HepG2 (cell line): ENCODE measurements around the gene CAP2. TPM values are rescaled to one million over a fixed set of nuclear protein-coding genes. Genes with fewer than 3 reads are reported as not detected.
A peak's percentile ranks its signal among the peaks of the same experiment; 100 is the strongest.

ENCODE experiments used
- ATAC-seq: fragments of 200-7000 bp; cut with Tn5 transposase; 3 replicates; pipeline ENCODE4 v1.9.1; 2020; ENCODE audit warnings: mild to moderate bottlenecking, moderate library complexity
- BruUV-seq: library from RNA; stranded (reverse); fragments of 400-500 nt; replicated peaks from 2 replicates; lab custom pipeline; 2021; lab: Mats Ljungman, UMichigan
- CTCF ChIA-PET: fragments of 300-600 bp; formaldehyde crosslinking; extraction: SDS; loops from one replicate; lab custom pipeline; 2021; ENCODE audit warnings: low total read pairs, inconsistent platforms, low intra/inter-chr PET ratio; lab: Yijun Ruan, JAX
- POLR2A ChIA-PET: fragments of 350-600 bp; sonication (Branson Sonifier 250); formaldehyde crosslinking; loops from one replicate; lab custom pipeline; 2020; ENCODE audit warnings: antibody characterized with exemption, inconsistent platforms; lab: Yijun Ruan, JAX
- DNase-seq: peaks from one replicate; pipeline ENCODE4 v3.0.0-alpha.2; 2015; ENCODE audit warnings: low spot score
- FAIRE-seq: peaks from 3 replicates; lab custom pipeline; 2011; peaks lifted over from hg19 to GRCh38; lab: Jason Lieb, UNC
- H2AFZ ChIP-seq: one replicate; pipeline ENCODE4 v1.6.1; 2011; ENCODE audit warnings: low read length, inconsistent platforms
- H3K27ac ChIP-seq: fragments of 300-600 bp; 3 replicates; pipeline ENCODE4 v1.8.0; 2011; ENCODE audit warnings: mixed run types, mild to moderate bottlenecking, mixed read lengths, low read length, inconsistent platforms; ENCODE audit not compliant: insufficient read depth; ENCODE audit errors: extremely low read length
- H3K27me3 ChIP-seq, 2 experiments: fragments of 200-600 bp in 1 of 2; 2 replicates in 1 of 2; 3 replicates in 1 of 2; pipeline versions ENCODE4 v1.6.0 to v1.8.0; 2011; ENCODE audit warnings: low read length in 2 of 2, mild to moderate bottlenecking in 2 of 2, moderate library complexity in 2 of 2, inconsistent platforms in 1 of 2; ENCODE audit not compliant: insufficient read depth in 2 of 2, control insufficient read depth in 1 of 2
- H3K36me3 ChIP-seq, 2 experiments: fragments of 200-600 bp in 1 of 2; replicated peaks in 1 of 2; 2 replicates in 1 of 2; 3 replicates in 1 of 2; pipeline versions ENCODE4 v1.5.1 to v1.8.0; 2011; ENCODE audit warnings: low read length in 2 of 2, inconsistent platforms in 1 of 2; ENCODE audit not compliant: insufficient read depth in 2 of 2, control insufficient read depth in 1 of 2
- H3K4me1 ChIP-seq: 2 replicates; pipeline ENCODE4 v1.5.1; 2012; ENCODE audit warnings: low read length, inconsistent platforms; ENCODE audit not compliant: insufficient read depth
- H3K4me2 ChIP-seq: 2 replicates; pipeline ENCODE4 v1.6.0; 2011; ENCODE audit warnings: low read depth, low read length, inconsistent platforms
- H3K4me3 ChIP-seq, 3 experiments: fragments of 200-600 bp in 1 of 3; sonication (generic), shearing (Covaris generic) in 1 of 3; replicated peaks in 1 of 3; 2 replicates each; pipeline ENCODE4 v1.5.1; 2011 to 2016; ENCODE audit warnings: low read length in 3 of 3, inconsistent platforms in 2 of 3, low read depth in 2 of 3, mild to moderate bottlenecking in 2 of 3, control low read depth in 1 of 3, mixed read lengths in 1 of 3; ENCODE audit not compliant: insufficient read depth in 1 of 3
- H3K79me2 ChIP-seq: one replicate; pipeline ENCODE4 v1.6.1; 2011; ENCODE audit warnings: low read length, inconsistent platforms; ENCODE audit not compliant: insufficient read depth
- H3K9ac ChIP-seq: 2 replicates; pipeline ENCODE4 v1.6.0; 2011; ENCODE audit warnings: mild to moderate bottlenecking, low read depth, low read length, inconsistent platforms; ENCODE audit not compliant: insufficient read depth
- H3K9me3 ChIP-seq: 2 replicates; pipeline ENCODE4 v1.5.1; 2012; ENCODE audit warnings: mild to moderate bottlenecking, low read length
- H4K20me1 ChIP-seq: 2 replicates; pipeline ENCODE4 v1.6.0; 2011; ENCODE audit warnings: inconsistent platforms, mild to moderate bottlenecking, low read length, moderate library complexity; ENCODE audit not compliant: insufficient read depth
- CEBPB ChIP-seq: IDR thresholded peaks from 2 replicates; pipeline ENCODE4 v1.6.1; 2011; ENCODE audit warnings: low read depth, low read length, improper control_type of control experiment, borderline replicate concordance
- CEBPG ChIP-seq: IDR thresholded peaks from 2 replicates; pipeline ENCODE4 v1.6.1; 2016
- GATA4 ChIP-seq: sonication (generic); IDR thresholded peaks from 2 replicates; pipeline ENCODE4 v1.6.1; 2016; ENCODE audit warnings: antibody characterized with exemption, low read depth, borderline replicate concordance
- JARID2 ChIP-seq: sonication (generic); formaldehyde crosslinking; IDR thresholded peaks from 2 replicates; pipeline ENCODE4 v1.8.1; 2023; ENCODE audit warnings: missing genetic modification reagents, inconsistent platforms; ENCODE audit not compliant: insufficient replicate concordance
- MEF2D ChIP-seq: sonication (generic); formaldehyde crosslinking; IDR thresholded peaks from 2 replicates; pipeline ENCODE4 v1.5.1; 2020; ENCODE audit warnings: mild to moderate bottlenecking, missing genetic modification reagents
- PBX3 ChIP-seq: sonication (generic); formaldehyde crosslinking; IDR thresholded peaks from 2 replicates; pipeline ENCODE4 v1.8.1; 2023; ENCODE audit warnings: missing genetic modification reagents, inconsistent platforms, borderline replicate concordance
- SPEN ChIP-seq: sonication (generic); formaldehyde crosslinking; IDR thresholded peaks from 2 replicates; pipeline ENCODE4 v1.5.1; 2020; ENCODE audit warnings: low read depth, mild to moderate bottlenecking, missing genetic modification reagents
- ZNF503 ChIP-seq: sonication (generic); formaldehyde crosslinking; IDR thresholded peaks from 2 replicates; pipeline ENCODE4 v1.4.0; 2020; ENCODE audit warnings: missing genetic modification reagents
- ZNF577 ChIP-seq: sonication (generic); formaldehyde crosslinking; IDR thresholded peaks from 2 replicates; pipeline ENCODE4 v1.4.0; 2020; ENCODE audit warnings: mild to moderate bottlenecking, low read depth, missing genetic modification reagents, borderline replicate concordance
- WGBS: methylation state at CpG from one replicate; pipeline ENCODE4 v1.1.6; 2017; ENCODE audit warnings: low lambda C conversion rate; 5-methylcytosine and 5-hydroxymethylcytosine counted together
- in situ Hi-C: cut with HindIII; loops from 2 replicates; pipeline ENCODE4 v1.10.0; 2017; ENCODE audit warnings: low pct_unique_long_range_greater_than_20kb; ENCODE audit not compliant: extremely low pct_ligation_motif_present
- intact Hi-C: fragments of 100-400 bp; cut with micrococcal nuclease; formaldehyde crosslinking; loops from one replicate; pipeline ENCODE4 v1.10.0; 2022; ENCODE audit not compliant: unreplicated experiment
- polyA plus RNA-seq, 8 experiments: library from polyadenylated mRNA; depleted of rRNA in 3 of 8; stranded (reverse) in 7 of 8; unstranded in 1 of 8; fragments of >200 nt; fragmentation: Illumina TruSeq in 4 of 8; extraction: Trizol in 4 of 8; gene quantifications; 2 replicates each; pipeline versions ENCODE4 v1.2.1 to v1.2.3, GENCODE V29; 2011 to 2016; ENCODE audit warnings: low read depth in 4 of 8, missing spikeins in 1 of 8, mixed read lengths in 1 of 8; ENCODE audit not compliant: insufficient read depth in 1 of 8
- total RNA-seq, 5 experiments: library from RNA; depleted of rRNA; stranded (reverse); fragments of >200 nt; fragmentation: Illumina TruSeq; extraction: Trizol; gene quantifications; 2 replicates each; pipeline ENCODE4 v1.2.3, GENCODE V29; 2016; ENCODE audit warnings: low read depth in 1 of 5

CAP2 gene
- total and polyA plus RNA-seq, 2 of the 13 experiments (the other 11 are each of a cell fraction or from before 2014, with no cell fraction given), result 7.9 to 53.1 TPM

GRCh38 chr6:17593246-17593645 is 199.9 kb downstream of the CAP2 start (continued):
- TF ChIP-seq ZNF503, result no peak
- no peak for TF ChIP-seq MEF2D
- no peak for TF ChIP-seq JARID2 (CRISPR knock-in tag)

- H3K79me2 ChIP-seq, result peaks cover 4% of the 10 kb centered on the region
- in situ Hi-C loops, result no loop called here
- no peaks in the 10 kb centered on the region for H3K36me3 ChIP-seq
- WGBS, result 88% methylated on average over 3 of the region's 3 CpGs
- H3K4me2 ChIP-seq, result no peak overlapping the region
- DNase-seq, result no peak
- no peaks in the 10 kb centered on the region for H4K20me1 ChIP-seq
- no peak overlapping the region for H3K9ac ChIP-seq
- ATAC-seq, result no peak
- POLR2A ChIA-PET, result no interaction called here
- H3K27ac ChIP-seq, result no peak overlapping the region
- intact Hi-C loops, result no loop called here
- H3K27me3 ChIP-seq, result no peaks in the 10 kb centered on the region; a peak in 1 of 5 replicates
- peaks cover 8% of the 10 kb centered on the region for H3K4me1 ChIP-seq
- CTCF ChIA-PET, result no interaction called here
- no TSS peak for BruUV-seq
- TF ChIP-seq GATA4, result no peak
- no peak for TF ChIP-seq SPEN (CRISPR knock-in tag)
- no peak for TF ChIP-seq PBX3 (CRISPR knock-in tag)
- TF ChIP-seq CEBPG, result peak; percentile 17; the same call in 1 of the 2 replicates
- no peak for TF ChIP-seq ZNF577 (CRISPR knock-in tag)
- peak; percentile 85 for TF ChIP-seq CEBPB
- TF ChIP-seq, all 625 proteins: peak for 2
- Histone ChIP-seq H2AFZ (no peak overlapping the region), H3K4me3 (no peak overlapping the region), H3K9me3 (no peaks in the 10 kb centered on the region)
- FAIRE-seq, result no peak
Measured at GRCh38 chr6:17596085-17596484, 202.7 kb downstream of the CAP2 start.
